HG03378 (cell line): Measurements from ENCODE around the gene RAB3D.
"Not testable (repeated sequence)": the region's sequence is repeated elsewhere in the genome, so short reads cannot be mapped to it uniquely, and the experiment has no call there.

Experiments used
- ATAC-seq: cut with Tn5 transposase; IDR thresholded peaks from one replicate; pipeline ENCODE4 v1.9.1; 2021; ENCODE audit warnings: mild to moderate bottlenecking, moderate library complexity; ENCODE audit not compliant: unreplicated experiment

Gene RAB3D

DNA sequence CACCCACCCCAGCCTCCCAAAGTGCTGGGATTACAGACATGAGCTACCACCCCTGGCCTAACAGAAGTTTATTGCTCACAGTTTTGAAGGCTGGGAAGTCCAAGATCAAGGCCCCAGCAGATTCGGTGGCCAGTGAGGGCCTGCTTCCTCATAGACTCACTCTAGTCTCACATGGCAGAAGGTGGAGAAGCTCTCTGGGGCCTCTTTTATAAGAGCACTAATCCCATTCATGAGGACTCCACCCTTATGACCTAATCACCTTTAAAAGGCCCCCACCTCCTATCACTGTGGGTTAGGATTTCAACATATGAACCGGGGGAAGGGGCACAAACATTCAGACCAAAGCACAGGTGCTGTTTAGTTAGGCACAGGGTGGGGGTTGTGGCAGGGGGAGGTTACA lies 28.1 kb upstream of the RAB3D start:
- no peak for ATAC-seq

DNA sequence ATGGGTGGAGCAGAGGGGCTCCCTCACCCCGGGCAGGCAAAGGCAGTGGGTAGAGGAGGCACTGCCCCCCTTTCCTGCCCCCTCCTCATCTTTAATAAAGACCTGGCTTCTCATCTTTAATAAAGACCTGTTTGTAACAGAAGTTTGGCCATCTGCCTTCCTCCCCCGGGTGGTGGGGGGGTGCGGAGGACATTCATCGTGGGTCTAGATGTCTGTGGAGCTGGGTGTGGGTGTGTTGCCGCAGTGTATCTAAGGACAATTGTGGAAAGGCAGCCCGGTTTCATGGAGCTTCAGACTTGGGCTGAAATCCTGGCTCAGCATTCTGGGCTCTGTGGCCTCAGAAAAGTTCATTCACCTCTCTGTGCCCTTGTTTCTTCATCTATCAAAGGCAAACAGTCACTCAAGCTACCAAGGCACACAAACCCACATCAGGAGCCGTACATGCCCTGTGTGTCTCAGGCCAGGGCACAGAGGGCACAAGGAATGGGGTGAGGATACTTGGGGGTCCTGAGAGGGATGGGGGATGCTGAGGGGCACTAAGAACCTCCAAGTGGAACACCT lies 26.2 kb upstream of the RAB3D start:
- no peak for ATAC-seq

DNA sequence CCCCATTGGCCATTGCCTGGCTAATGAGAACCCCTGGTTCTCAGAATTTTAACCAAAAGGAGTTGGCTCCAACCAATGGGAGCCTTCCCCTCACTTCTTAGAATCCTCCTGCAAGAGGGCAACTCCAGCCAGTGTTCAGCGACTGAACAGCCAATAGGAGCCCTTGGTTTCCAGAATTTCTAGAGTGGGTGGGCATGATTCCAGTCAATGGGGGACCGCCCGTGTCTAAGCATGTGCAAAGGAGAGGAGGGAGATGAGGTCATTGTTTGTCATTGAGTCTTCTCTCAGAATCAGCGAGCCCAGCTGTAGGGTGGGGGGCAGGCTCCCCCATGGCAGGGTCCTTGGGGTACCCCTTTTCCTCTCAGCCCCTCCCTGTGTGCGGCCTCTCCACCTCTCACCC lies 25.5 kb upstream of the RAB3D start:
- no peak for ATAC-seq

DNA sequence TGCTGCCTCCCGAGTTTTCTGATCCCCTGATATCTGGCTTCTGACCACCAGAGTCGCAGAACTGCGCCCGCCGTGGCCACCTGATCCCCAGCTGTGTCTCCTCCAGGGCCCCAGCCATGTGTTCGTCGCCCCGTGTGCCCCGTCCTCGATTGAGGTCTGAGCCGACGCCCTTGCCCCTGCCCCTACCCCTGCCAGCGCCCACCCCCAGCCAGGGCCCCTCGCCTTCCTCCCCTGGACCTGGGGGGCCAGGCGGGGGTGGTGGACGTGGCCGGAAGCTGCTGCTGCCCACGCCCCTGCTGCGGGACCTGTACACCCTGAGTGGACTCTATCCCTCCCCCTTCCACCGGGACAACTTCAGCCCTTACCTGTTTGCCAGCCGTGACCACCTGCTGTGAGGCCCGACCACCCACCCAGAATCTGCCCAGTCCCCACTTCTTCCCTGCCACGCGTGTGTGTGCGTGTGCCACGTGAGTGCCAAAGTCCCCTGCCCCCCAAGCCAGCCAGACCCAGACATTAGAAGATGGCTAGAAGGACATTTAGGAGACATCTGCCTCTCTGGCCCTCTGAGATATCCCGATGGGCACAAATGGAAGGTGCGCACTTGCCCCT lies 24.9 kb upstream of the RAB3D start:
- ATAC-seq: no peak

DNA sequence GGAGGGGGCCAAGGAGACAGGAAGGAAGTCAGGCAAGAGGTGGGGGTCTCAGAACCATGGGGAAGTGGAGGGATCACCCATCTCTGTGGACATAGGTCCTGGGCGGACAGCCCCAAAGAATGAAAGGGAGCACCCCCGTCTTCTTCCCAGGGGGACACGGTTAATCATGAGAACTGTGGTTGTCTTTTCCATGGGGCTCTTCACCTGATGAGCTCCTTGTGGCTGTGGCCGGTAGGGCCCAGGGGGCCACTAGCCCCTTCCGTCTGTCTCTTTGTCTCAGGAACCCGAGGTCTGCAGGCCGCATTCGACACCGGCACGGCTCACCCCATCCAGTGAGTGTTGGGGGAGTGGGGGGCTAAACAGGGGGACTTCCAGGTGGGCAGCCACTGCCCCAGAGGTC lies 24.4 kb upstream of the RAB3D start:
- ATAC-seq: no peak

DNA sequence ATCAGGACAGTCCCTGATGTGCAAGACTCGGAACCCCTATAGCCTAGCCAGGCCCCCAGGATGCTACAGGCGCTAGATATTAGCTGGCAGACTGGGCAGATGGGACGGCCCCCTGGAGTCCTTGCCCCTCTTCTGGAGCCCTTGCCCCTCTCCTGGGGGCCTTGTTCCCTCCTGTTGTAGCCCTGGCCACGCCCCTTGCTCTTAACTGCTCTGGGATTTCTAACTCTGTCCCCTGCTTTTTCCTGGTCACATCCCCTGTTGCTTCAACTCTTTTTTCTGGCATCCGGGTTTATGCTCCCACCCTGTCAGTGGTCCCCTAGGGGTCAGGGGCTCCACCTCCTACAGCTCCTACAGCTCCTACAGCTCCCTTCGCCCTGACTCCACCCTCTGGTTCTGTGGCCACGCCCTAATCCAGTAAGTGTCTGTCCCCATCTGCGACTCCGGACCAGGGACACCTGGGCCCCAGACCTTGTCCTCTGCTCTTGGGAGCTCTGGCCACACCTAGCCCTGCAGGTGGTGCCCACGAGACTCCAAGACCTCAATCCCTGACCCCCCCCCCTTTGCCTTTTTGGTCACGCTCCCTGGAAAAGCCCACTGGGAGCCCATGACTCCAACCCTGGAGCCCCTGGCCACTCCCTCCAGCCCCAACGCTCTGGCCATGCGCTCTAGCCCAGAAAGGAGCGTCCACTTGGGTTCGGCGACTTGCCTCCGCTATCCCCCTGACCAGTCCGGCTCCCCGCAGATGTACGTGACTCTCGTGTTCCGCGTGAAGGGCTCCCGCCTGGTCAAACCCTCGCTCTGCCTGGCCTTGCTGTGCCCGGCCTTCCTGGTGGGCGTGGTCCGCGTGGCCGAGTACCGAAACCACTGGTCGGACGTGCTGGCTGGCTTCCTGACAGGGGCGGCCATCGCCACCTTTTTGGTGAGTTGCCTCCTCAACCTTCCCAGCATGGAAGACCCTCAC lies 22.6 kb upstream of the RAB3D start:
- ATAC-seq: no peak

DNA sequence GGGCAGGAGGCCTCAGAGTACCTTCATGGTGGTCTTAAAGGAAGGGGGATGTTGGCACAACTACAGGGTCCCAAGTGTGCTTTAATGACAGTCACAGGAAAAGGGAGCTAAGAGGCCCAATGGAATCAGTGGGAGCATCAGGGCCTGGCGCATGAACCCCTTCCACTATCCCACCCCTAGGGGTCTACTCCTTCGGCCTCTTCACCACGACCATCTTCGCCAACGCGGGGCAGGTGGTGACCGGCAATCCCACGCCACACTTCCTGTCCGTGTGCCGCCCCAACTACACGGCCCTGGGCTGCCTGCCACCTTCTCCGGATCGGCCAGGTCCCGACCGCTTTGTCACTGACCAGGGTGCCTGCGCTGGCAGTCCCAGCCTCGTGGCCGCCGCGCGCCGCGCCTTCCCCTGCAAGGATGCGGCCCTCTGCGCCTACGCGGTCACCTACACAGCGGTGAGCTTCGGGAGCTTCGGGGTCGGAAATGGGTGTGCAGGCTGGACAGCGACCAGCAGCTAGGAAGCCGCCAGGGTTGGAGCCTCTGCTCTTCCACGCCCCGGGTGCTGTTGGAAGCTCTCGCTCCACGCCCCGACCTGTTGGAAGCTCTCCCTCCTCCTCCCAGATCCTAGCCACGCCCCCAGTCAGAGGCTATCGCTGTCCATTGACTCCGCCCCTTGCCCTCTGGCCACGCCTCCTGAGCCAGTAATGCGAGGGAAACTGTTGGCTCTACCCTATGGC lies 21.7 kb upstream of the RAB3D start:
- ATAC-seq: no peak

DNA sequence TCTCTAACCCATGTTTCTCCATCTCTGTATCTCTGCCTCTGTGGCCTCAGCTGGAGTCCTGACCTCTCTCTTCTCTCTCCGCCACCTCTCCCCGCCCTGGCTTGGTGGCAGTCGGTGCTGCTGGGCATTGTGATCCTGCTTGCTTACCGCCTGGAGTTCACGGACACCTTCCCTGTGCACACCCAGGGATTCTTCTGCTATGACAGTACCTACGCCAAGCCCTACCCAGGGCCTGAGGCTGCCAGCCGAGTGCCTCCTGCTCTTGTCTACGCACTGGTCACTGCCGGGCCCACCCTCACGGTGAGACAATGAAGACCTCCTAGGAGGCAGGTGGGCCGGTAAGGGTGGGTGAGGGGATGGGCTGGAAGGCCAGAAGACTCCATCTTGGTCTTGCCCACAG lies 20.0 kb upstream of the RAB3D start:
- no peak for ATAC-seq

DNA sequence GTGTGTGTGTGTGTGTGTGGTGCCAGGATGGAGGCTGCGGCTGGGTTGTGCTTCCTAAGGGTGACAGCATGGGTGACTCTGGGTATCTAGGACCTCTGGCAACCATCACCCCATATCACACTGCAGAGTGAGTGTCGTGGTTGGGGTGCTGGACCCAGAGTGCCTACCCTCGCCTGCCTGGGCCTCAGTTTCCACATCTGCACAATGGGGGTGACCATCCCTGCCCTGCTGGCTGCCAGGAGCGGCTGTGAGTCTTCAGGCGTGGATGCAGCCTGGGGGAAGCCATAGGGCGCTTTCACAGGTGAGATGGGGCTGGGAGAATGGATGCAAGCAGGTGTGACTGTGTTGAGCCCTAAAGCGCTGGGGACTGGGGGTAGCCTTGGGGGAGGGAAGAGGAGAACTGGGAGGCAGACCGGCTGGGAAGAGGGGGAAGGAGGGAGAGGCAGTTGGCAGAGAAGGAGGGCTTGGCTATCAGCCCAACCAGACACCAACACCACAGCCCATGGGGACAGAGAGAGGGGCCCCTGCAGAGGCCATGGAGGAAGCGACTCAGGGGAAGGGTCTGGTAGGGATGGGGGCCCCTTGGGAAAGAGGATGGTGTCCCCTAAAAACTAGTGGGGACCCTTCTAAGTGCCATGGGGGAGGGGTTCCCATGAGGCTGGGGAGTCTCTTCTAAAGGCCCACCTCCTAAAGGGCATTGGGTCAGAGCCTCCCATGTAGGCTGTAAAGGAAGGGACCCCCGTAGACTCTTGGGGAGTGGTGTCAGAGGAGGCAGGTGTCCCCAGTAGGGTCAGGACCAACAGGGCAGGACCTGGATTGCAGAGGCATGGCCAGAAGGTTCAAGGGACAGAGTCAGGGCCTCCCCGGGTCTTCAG lies 17.5 kb upstream of the RAB3D start:
- no peak for ATAC-seq

DNA sequence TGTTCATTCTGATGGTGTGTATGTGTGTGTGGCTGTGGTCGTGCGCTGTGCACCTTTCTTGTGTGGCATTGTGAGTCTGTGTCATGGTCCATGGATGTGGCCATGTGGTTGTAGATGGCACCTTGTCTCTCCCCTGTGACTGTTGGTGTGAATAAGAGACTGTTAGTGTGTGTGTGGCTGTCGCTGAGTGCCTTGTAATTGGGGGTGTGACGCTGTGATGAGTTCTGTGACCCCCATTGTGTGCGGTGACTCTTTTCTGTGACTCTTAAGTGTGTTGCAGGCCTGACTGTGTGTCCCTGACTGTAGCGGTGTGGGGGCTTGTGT lies 16.6 kb upstream of the RAB3D start:
- no peak for ATAC-seq

DNA sequence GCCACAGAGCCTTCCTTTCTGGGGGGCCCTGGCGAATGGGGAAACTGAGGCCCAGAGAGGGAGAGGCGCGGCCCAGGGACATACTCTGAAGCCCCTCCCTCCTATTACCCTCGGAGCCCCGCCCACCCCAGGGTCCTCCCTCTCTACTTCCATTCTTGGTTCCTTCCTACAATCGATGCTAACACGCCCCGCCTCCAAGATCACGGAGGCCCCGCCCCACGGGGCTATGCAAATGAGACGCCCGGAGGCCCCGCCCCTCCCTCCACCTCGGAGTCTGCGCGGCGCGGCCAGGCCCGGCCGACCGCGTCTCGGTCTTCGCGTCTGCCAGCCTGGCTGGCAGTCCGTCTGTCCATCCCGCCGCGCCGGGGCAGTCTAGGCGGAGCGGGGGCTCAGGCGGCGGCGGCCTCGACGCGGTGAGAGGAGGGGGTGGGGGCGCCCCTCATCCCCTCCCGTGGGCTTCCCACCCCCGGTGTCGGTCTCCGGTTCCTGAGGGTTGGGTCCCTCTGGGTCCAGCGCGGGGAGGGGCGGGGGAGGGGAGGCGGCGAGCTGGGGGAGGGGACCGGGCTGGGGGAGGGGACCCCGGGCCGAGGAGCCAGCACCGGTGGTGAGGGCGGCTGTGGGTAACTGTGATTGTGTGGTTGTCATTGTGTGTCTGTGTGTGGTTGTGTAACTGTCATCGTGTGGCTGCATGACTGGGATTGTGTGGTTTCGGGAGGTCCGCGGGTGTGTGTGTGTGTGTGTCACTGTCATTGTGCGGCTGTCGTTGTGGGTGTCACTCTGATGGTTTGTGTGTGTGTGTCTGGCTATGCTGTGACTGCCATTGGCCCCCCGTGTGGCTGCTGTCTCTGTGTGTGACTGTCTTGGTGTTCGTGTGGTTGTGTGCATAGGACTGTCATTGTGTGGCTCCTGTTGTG lies 16.0 kb upstream of the RAB3D start, which contains the start of gene PLPPR2:
Gene PLPPR2 (plus strand): TSS at position 273 of the 914 bp plus-strand sequence. CDS start 2,242 bp downstream, outside the sequence.
- no peak for ATAC-seq

DNA sequence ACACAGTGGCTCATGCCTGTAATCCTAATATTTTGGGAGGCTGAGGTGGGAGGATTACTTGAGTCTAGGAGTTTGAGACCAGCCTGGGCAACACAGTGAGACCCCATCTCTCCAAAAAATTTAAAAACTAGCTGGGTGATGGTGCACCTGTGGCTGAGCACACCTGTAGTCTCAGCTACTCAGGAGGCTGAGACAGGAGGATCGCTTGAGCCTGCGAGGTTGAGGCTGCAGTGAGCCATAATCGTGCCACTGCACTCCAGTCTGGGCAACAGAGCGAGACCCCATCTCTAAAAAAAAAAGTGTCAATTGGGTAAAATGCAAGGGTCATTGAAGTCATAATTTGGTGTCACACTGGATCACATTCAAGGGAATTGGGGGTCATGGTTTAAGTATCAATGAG lies 14.6 kb upstream of the RAB3D start:
- ATAC-seq: not testable (repeated sequence)

DNA sequence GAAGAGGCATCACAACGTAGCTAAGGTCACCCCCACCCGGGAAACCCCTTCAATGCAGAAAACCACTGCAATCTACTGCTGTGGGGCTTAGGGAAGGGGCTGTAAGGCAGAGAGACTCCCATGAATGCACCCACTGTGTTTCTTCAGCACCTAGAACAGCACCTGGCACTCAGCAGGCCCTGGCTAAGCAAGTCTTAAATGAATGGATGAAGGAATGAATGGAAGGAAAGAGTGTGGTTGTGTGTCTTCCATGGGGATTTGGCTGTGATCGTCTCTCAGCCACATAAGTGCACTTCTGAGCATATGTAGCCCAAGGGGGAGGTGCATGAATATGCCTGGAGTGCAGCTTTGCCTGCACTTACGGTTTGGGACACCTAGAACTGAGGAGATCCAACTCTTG lies 9.7 kb upstream of the RAB3D start:
- no peak for ATAC-seq

DNA sequence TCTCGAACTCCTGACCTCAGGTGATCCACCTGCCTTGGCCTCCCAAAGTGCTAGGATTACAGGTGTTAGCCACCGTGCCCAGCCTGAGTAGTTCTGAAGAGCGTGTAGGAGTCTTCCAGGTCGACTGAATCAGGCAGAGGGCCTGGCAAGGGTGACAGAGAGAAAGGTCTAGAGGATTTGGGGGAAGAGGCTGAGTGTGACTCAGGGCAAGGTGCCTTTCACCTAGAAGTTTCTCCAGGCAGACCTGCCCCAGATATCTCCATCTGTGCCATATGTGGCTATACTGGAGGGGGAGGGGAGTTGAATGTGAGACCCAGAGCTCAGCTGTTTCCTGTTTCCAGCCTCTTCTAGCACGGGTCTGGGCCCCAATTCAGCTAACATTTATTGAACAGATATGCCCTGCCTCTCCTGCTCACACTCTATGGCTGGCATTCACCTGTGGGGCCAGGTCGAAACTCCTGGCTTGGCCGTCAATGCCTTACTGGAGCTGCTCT lies 8.1 kb upstream of the RAB3D start:
- ATAC-seq: no peak

DNA sequence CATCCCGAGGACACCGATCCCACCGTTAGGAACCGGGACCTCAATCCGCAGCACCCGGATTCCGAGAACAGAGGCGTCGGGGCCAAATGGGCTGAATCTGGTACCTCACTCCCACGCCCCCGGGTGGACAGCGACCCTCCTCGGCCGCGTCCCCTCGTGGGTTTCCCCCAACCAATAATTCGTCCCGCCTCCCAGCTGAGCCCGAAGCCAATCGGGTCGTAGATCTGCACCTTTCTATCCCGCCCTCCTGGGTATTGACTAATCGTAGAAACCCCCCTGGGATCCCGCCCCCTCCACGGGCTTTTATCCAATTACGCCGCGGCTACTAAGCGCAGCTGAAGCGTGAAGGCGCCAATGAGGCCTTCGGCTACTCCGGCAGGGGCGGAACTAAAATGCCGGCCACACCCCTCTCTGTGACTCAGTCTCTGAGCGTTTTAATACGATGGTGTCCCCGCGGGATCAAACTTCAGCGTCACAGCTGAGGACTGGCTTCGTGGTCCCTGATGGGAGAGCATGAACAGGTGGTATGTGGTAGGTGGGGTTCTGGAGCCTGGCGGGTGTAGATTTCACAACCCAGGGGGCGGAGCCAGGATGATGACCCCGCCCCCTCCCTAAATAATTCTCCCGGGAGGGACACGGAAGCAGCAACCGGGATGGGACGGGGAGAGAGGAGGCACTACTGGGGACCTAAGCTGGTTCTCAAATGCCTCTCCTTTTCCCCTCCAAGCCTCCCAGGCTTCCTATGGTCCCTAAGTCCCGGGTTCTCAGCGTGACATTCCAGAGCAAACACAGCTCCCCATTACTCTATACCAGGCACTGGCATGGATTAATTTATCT lies 6.9 kb upstream of the RAB3D start, which contains the start of the genes CCDC159 and TMEM205:
Gene CCDC159 (plus strand): TSS at position 416 of the 837 bp plus-strand sequence. CDS start 88 bp downstream, at position 504.
Gene TMEM205 (minus strand): TSS at position 165 of the 837 bp plus-strand sequence. CDS start 649 bp downstream, outside the sequence.
- ATAC-seq: peak; percentile 87

DNA sequence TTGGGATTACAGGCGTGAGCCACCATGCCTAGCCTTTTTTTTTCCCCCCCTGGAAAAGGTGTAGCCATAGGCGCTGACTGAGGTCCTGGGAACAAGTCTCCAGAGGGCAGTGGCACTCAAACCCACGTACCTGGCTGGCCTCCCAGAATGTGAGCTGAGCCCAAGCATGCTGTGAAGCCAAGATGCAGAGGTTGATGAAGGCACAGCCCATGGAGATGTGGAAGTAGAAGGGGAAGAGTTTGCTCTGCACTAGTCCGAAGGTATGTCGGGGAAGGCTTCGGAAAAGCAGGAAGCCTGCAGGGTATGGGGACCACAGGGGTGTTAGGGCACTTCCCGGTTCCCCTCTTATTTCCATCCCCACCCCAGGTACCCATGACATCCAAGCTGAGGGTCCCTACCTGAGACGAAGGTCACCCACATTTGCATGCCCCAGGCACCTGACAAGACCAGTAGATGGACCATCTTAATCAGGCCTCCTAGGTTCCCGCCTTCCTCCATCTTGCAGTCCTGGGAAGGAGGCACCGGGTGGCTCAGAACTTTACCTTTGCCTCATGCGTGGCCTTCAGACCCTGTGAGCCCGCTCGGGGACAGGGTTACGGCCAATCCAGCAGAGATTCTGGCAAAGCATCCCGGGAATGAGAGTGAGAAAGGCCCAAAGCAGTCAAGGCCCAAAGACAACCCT lies 5.8 kb upstream of the RAB3D start:
- ATAC-seq: no peak

DNA sequence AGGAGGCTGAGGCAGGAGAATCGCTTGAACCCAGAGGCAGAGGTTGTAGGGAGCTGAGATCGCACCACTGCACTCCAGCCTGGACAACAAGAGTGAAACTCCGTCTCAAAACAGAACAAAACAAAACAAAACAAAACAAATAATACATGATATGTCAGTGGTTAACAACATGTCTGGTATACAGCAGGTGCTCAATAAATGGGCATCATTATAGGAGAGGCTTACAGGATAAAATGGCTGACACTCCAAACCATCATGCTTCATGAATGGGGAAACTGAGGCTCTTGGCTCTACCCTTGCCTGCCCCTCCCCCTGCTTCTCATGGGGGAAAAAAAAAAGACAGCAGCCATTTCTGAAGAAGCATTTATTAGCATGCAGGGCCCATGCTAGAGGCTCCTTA lies 3.0 kb upstream of the RAB3D start:
- no peak for ATAC-seq
